HepG2 (cell line): ENCODE results near the gene CNTFR. TPM values are rescaled to one million over a fixed set of nuclear protein-coding genes. Genes with fewer than 3 reads are reported as not detected.

Experiments used
- ATAC-seq: fragments of 200-7000 bp; cut with Tn5 transposase; 3 replicates; pipeline ENCODE4 v1.9.1; 2020; ENCODE audit warnings: mild to moderate bottlenecking, moderate library complexity
- BruUV-seq: library from RNA; stranded (reverse); fragments of 400-500 nt; replicated peaks from 2 replicates; lab custom pipeline; 2021; lab: Mats Ljungman, UMichigan
- CTCF ChIA-PET: fragments of 300-600 bp; formaldehyde crosslinking; extraction: SDS; loops from one replicate; lab custom pipeline; 2021; ENCODE audit warnings: low total read pairs, inconsistent platforms, low intra/inter-chr PET ratio; lab: Yijun Ruan, JAX
- POLR2A ChIA-PET: fragments of 350-600 bp; sonication (Branson Sonifier 250); formaldehyde crosslinking; loops from one replicate; lab custom pipeline; 2020; ENCODE audit warnings: antibody characterized with exemption, inconsistent platforms; lab: Yijun Ruan, JAX
- DNase-seq: peaks from one replicate; pipeline ENCODE4 v3.0.0-alpha.2; 2015; ENCODE audit warnings: low spot score
- FAIRE-seq: peaks from 3 replicates; lab custom pipeline; 2011; peaks lifted over from hg19 to GRCh38; lab: Jason Lieb, UNC
- H2AFZ ChIP-seq: one replicate; pipeline ENCODE4 v1.6.1; 2011; ENCODE audit warnings: low read length, inconsistent platforms
- H3K27ac ChIP-seq: fragments of 300-600 bp; 3 replicates; pipeline ENCODE4 v1.8.0; 2011; ENCODE audit warnings: mixed run types, mild to moderate bottlenecking, mixed read lengths, low read length, inconsistent platforms; ENCODE audit not compliant: insufficient read depth; ENCODE audit errors: extremely low read length
- H3K27me3 ChIP-seq, 2 experiments: fragments of 200-600 bp in 1 of 2; 2 replicates in 1 of 2; 3 replicates in 1 of 2; pipeline versions ENCODE4 v1.6.0 to v1.8.0; 2011; ENCODE audit warnings: low read length in 2 of 2, mild to moderate bottlenecking in 2 of 2, moderate library complexity in 2 of 2, inconsistent platforms in 1 of 2; ENCODE audit not compliant: insufficient read depth in 2 of 2, control insufficient read depth in 1 of 2
- H3K36me3 ChIP-seq, 2 experiments: fragments of 200-600 bp in 1 of 2; replicated peaks in 1 of 2; 2 replicates in 1 of 2; 3 replicates in 1 of 2; pipeline versions ENCODE4 v1.5.1 to v1.8.0; 2011; ENCODE audit warnings: low read length in 2 of 2, inconsistent platforms in 1 of 2; ENCODE audit not compliant: insufficient read depth in 2 of 2, control insufficient read depth in 1 of 2
- H3K4me1 ChIP-seq: 2 replicates; pipeline ENCODE4 v1.5.1; 2012; ENCODE audit warnings: low read length, inconsistent platforms; ENCODE audit not compliant: insufficient read depth
- H3K4me2 ChIP-seq: 2 replicates; pipeline ENCODE4 v1.6.0; 2011; ENCODE audit warnings: low read depth, low read length, inconsistent platforms
- H3K4me3 ChIP-seq, 3 experiments: fragments of 200-600 bp in 1 of 3; sonication (generic), shearing (Covaris generic) in 1 of 3; replicated peaks in 1 of 3; 2 replicates each; pipeline ENCODE4 v1.5.1; 2011 to 2016; ENCODE audit warnings: low read length in 3 of 3, inconsistent platforms in 2 of 3, low read depth in 2 of 3, mild to moderate bottlenecking in 2 of 3, control low read depth in 1 of 3, mixed read lengths in 1 of 3; ENCODE audit not compliant: insufficient read depth in 1 of 3
- H3K79me2 ChIP-seq: one replicate; pipeline ENCODE4 v1.6.1; 2011; ENCODE audit warnings: low read length, inconsistent platforms; ENCODE audit not compliant: insufficient read depth
- H3K9ac ChIP-seq: 2 replicates; pipeline ENCODE4 v1.6.0; 2011; ENCODE audit warnings: mild to moderate bottlenecking, low read depth, low read length, inconsistent platforms; ENCODE audit not compliant: insufficient read depth
- H3K9me3 ChIP-seq: 2 replicates; pipeline ENCODE4 v1.5.1; 2012; ENCODE audit warnings: mild to moderate bottlenecking, low read length
- H4K20me1 ChIP-seq: 2 replicates; pipeline ENCODE4 v1.6.0; 2011; ENCODE audit warnings: inconsistent platforms, mild to moderate bottlenecking, low read length, moderate library complexity; ENCODE audit not compliant: insufficient read depth
- CREB1 ChIP-seq, 2 experiments: fragments of 450-650 bp in 1 of 2; IDR thresholded peaks; 2 replicates each; pipeline ENCODE4 v1.6.1; 2016 to 2017; ENCODE audit warnings: control low read depth in 1 of 2, mild to moderate bottlenecking in 1 of 2, missing compliant biosample characterization in 1 of 2, missing genetic modification characterization in 1 of 2
- HOXA5 ChIP-seq: sonication (generic); formaldehyde crosslinking; IDR thresholded peaks from 2 replicates; pipeline ENCODE4 v1.4.0; 2020; ENCODE audit warnings: missing genetic modification reagents
- SIN3B ChIP-seq: fragments of 150-350 bp; IDR thresholded peaks from 2 replicates; pipeline ENCODE4 v1.6.1; 2014; ENCODE audit warnings: low read length
- ZNF225 ChIP-seq: sonication (generic); formaldehyde crosslinking; IDR thresholded peaks from 2 replicates; pipeline ENCODE4 v1.4.0; 2020; ENCODE audit warnings: mild to moderate bottlenecking, missing genetic modification reagents
- ZNF343 ChIP-seq: sonication (generic); formaldehyde crosslinking; IDR thresholded peaks from 2 replicates; pipeline ENCODE4 v1.4.0; 2020; ENCODE audit warnings: mild to moderate bottlenecking, missing genetic modification reagents
- WGBS: methylation state at CpG from one replicate; pipeline ENCODE4 v1.1.6; 2017; ENCODE audit warnings: low lambda C conversion rate; 5-methylcytosine and 5-hydroxymethylcytosine counted together
- in situ Hi-C: cut with HindIII; loops from 2 replicates; pipeline ENCODE4 v1.10.0; 2017; ENCODE audit warnings: low pct_unique_long_range_greater_than_20kb; ENCODE audit not compliant: extremely low pct_ligation_motif_present
- intact Hi-C: fragments of 100-400 bp; cut with micrococcal nuclease; formaldehyde crosslinking; loops from one replicate; pipeline ENCODE4 v1.10.0; 2022; ENCODE audit not compliant: unreplicated experiment
- polyA plus RNA-seq, 8 experiments: library from polyadenylated mRNA; depleted of rRNA in 3 of 8; stranded (reverse) in 7 of 8; unstranded in 1 of 8; fragments of >200 nt; fragmentation: Illumina TruSeq in 4 of 8; extraction: Trizol in 4 of 8; gene quantifications; 2 replicates each; pipeline versions ENCODE4 v1.2.1 to v1.2.3, GENCODE V29; 2011 to 2016; ENCODE audit warnings: low read depth in 4 of 8, missing spikeins in 1 of 8, mixed read lengths in 1 of 8; ENCODE audit not compliant: insufficient read depth in 1 of 8
- total RNA-seq, 5 experiments: library from RNA; depleted of rRNA; stranded (reverse); fragments of >200 nt; fragmentation: Illumina TruSeq; extraction: Trizol; gene quantifications; 2 replicates each; pipeline ENCODE4 v1.2.3, GENCODE V29; 2016; ENCODE audit warnings: low read depth in 1 of 5
- TF ChIP-seq, protein P1 (sequence below): sonication (generic); formaldehyde crosslinking; conservative IDR thresholded peaks from 2 replicates; pipeline ENCODE4 v1.4.0; 2020; ENCODE audit warnings: missing genetic modification reagents

The CNTFR gene
- total and polyA plus RNA-seq, 2 of the 13 experiments (the other 11 are each of a cell fraction or from before 2014, with no cell fraction given) = not detected

DNA sequence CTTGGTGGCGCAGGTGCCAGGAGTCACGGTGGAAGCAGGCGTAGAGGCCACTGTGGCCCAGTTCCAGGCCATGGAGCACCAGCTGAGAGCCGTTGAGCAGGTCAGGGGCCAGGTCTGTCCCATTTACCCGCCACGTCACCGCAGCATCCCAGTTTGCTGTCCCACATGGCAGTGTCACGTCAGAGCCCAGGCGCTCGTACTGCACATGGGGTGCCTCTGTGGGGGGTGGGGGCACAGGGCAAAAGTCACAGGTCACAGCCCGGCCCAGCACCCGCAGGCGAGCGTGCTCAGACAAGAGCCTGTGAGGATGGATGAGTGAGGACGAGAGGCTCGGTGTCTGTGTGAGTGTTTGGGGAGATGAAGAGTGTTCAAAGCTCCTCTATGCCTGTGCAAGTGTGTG is 24.9 kb downstream of the CNTFR start:
- Histone ChIP-seq H3K9ac (no peak overlapping the region), H2AFZ (no peak overlapping the region), H3K36me3 (no peaks in the 10 kb centered on the region), H4K20me1 (no peaks in the 10 kb centered on the region), H3K4me3 (no peak overlapping the region), H3K27ac (no peak overlapping the region), H3K4me2 (no peak overlapping the region), H3K9me3 (no peaks in the 10 kb centered on the region), H3K27me3 (peaks cover 5 to 64% of the 10 kb centered on the region in 2 experiments; a peak in 4 of 5 replicates), H3K79me2 (no peaks in the 10 kb centered on the region), H3K4me1 (peaks cover 12% of the 10 kb centered on the region)
- ATAC-seq (no peak), DNase-seq (no peak), FAIRE-seq (no peak)
- POLR2A ChIA-PET = no interaction called here
- WGBS = 34% methylated on average over 9 of the region's 16 CpGs
- BruUV-seq = no TSS peak
- TF ChIP-seq, protein P1, sequence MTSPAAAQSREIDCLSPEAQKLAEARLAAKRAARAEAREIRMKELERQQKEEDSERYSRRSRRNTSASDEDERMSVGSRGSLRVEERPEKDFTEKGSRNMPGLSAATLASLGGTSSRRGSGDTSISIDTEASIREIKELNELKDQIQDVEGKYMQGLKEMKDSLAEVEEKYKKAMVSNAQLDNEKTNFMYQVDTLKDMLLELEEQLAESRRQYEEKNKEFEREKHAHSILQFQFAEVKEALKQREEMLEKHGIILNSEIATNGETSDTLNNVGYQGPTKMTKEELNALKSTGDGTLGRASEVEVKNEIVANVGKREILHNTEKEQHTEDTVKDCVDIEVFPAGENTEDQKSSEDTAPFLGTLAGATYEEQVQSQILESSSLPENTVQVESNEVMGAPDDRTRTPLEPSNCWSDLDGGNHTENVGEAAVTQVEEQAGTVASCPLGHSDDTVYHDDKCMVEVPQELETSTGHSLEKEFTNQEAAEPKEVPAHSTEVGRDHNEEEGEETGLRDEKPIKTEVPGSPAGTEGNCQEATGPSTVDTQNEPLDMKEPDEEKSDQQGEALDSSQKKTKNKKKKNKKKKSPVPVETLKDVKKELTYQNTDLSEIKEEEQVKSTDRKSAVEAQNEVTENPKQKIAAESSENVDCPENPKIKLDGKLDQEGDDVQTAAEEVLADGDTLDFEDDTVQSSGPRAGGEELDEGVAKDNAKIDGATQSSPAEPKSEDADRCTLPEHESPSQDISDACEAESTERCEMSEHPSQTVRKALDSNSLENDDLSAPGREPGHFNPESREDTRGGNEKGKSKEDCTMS (CRISPR knock-in tag) = no peak
- peak; percentile 63 for TF ChIP-seq CREB1 (IDR thresholded peaks at IDR 0.05)
- TF ChIP-seq CREB1 (CRISPR knock-in tag; IDR thresholded peaks at IDR 0.05) = no peak
- intact Hi-C loops (no loop called here), in situ Hi-C loops (no loop called here)
- CTCF ChIA-PET = no interaction called here

DNA sequence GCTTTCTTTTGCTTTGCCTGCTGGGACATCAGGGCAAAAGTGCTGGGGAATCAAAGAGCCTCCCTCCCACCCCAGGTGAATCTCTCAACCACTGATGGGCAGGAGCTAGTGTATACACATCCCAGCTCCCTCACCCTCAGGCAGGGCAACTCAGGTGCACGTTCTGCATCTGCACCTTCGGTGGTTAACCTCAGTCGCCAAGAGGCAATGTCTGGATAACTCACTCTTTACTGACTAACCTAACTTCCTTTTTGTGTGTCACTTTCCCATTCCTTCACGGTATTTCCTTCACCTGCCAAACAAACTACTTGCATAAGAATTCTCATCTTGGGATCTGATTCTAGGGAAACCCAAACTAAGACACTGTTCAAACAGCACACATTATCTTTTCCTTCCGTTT is 26.3 kb downstream of the CNTFR start:
- CTCF ChIA-PET = no interaction called here
- in situ Hi-C loops = no loop called here
- no peak overlapping the region for H3K27ac ChIP-seq
- intact Hi-C loops = no loop called here
- H3K36me3 ChIP-seq = no peaks in the 10 kb centered on the region
- peaks cover 3 to 63% of the 10 kb centered on the region in 2 experiments; a peak in 3 of 5 replicates for H3K27me3 ChIP-seq
- peaks cover 20% of the 10 kb centered on the region for H3K4me1 ChIP-seq
- no peak for FAIRE-seq
- no peaks in the 10 kb centered on the region for H3K9me3 ChIP-seq
- H3K4me3 ChIP-seq = no peak overlapping the region
- no peaks in the 10 kb centered on the region for H3K79me2 ChIP-seq
- ATAC-seq = no peak
- H3K4me2 ChIP-seq = no peak overlapping the region
- no peak overlapping the region for H2AFZ ChIP-seq
- TF ChIP-seq HOXA5 (no peak), SIN3B (no peak), ZNF343 (CRISPR knock-in tag) (no peak), ZNF225 (CRISPR knock-in tag) (no peak)
- DNase-seq = no peak
- WGBS = 26% methylated on average over 5 of the region's 5 CpGs
- POLR2A ChIA-PET = interaction anchor here (1.1 kb wide), 1 partner anchor 61 kb away, joined by 3 read pairs; no protein-coding TSS in a partner anchor
- no peak overlapping the region for H3K9ac ChIP-seq
- BruUV-seq = no TSS peak
- H4K20me1 ChIP-seq = no peaks in the 10 kb centered on the region; the same call in 1 of the 2 replicates
